ENCODE measurements around the gene ROR1. TPM values are rescaled to one million over a fixed set of nuclear protein-coding genes. Genes with fewer than 3 reads are reported as not detected.

ROR1 gene
- total and polyA plus RNA-seq, 10 of the 15 experiments (the other 5 are each of a cell fraction or from before 2014, with no cell fraction given): 0.02 to 0.08 (median 0.05) TPM; not detected in 6

GRCh38 chr1:63870152-63870551, 96.3 kb downstream of the ROR1 start:
- intact Hi-C loops (cut with micrococcal nuclease; ENCODE audit: unreplicated experiment) (no loop called here), in situ Hi-C loops (cut with MboI) (no loop called here)
- Histone ChIP-seq H3K27me3 (replicated peaks in 1 of 2; ENCODE audit: control insufficient read depth in 2 of 2, insufficient read depth in 2 of 2, low read length in 1 of 2) (0 out of 4 replicates have a peak, but pooled peaks cover 0 to 2% of the 10 kb centered on the region in 2 experiments), H3K27ac (ENCODE audit: control insufficient read depth, insufficient read depth) (no peak overlapping the region), H3K4me1 (ENCODE audit: control insufficient read depth, insufficient read depth, low read length) (no peaks in the 10 kb centered on the region), H3K79me2 (ENCODE audit: control insufficient read depth, insufficient read depth, low read length) (no peaks in the 10 kb centered on the region), H3K4me2 (ENCODE audit: control insufficient read depth, insufficient read depth) (no peak overlapping the region), H3K4me3 (no peak overlapping the region), H4K20me1 (ENCODE audit: control insufficient read depth, insufficient read depth) (no peaks in the 10 kb centered on the region), H3K9ac (ENCODE audit: control insufficient read depth, insufficient read depth, low read length) (no peak overlapping the region), H3K36me3 (ENCODE audit: control insufficient read depth in 2 of 2, insufficient read depth in 2 of 2, low read length in 1 of 2) (no peaks in the 10 kb centered on the region), H3K9me3 (replicated peaks; ENCODE audit: control insufficient read depth, insufficient read depth, low read length) (no peaks in the 10 kb centered on the region), H2AFZ (ENCODE audit: control insufficient read depth, low read depth, low read length) (no peak overlapping the region)
- RAD21 ChIA-PET (ENCODE audit: unreplicated experiment): interaction anchor here (1.5 to 2.0 kb wide), 2 partner anchors 48 to 56 kb away, joined by 5 to 6 read pairs; no protein-coding TSS in a partner anchor
- POLR2A ChIA-PET: no interaction called here
- TF ChIP-seq PAX8 (IDR thresholded peaks at IDR 0.05): no peak
- no peak for TF ChIP-seq HDAC6 (IDR thresholded peaks at IDR 0.05; ENCODE audit: unreplicated experiment)
- no peak for TF ChIP-seq ZBTB33 (IDR thresholded peaks at IDR 0.05)
- no peak for TF ChIP-seq NBN (IDR thresholded peaks at IDR 0.05)
- TF ChIP-seq POU2F2 (IDR thresholded peaks at IDR 0.05; ENCODE audit: borderline replicate concordance, low read depth, low read length): no peak
- no peak for TF ChIP-seq PBX3 (IDR thresholded peaks at IDR 0.05; ENCODE audit: insufficient replicate concordance, low read depth, low read length)
- TF ChIP-seq WRNIP1 (IDR thresholded peaks at IDR 0.05; ENCODE audit: borderline replicate concordance, low read depth, low read length): no peak
- no TSS peak for BruUV-seq (replicated peaks)
- CTCF ChIA-PET: interaction anchor here (0.6 to 2.1 kb wide), 3 partner anchors 11 to 178 kb away, joined by 3 to 6 read pairs (median 3); no protein-coding TSS in a partner anchor
- ATAC-seq (no peak), DNase-seq (ENCODE audit: low read depth, low spot score) (no peak), FAIRE-seq (no peak)
- SMC1A ChIA-PET (ENCODE audit: uncharacterized antibody, unreplicated experiment): interaction anchor here (0.5 to 2.6 kb wide), 3 partner anchors 15 to 178 kb away, joined by 3 to 8 read pairs (median 5); no protein-coding TSS in a partner anchor
- WGBS (ENCODE audit: insufficient coverage, insufficient replicate concordance, low lambda C conversion rate, missing lambda C conversion rate): 13% methylated on average over 2 of the region's 2 CpGs
